NCI-H446 treated with DMSO at 0.1 percent for 48 hours (cell line): Measurements from ENCODE around the gene C22orf15.
"Not testable (repeated sequence)": the region's sequence is repeated elsewhere in the genome, so short reads cannot be mapped to it uniquely, and the experiment has no call there.

Experiments
- DNase-seq: peaks from one replicate; lab custom pipeline; 2025; lab: John Stamatoyannopoulos, UW

C22orf15 gene

GRCh38 chr22:23762842-23763578 is at the start of gene C22orf15:
TSS of gene C22orf15 (plus strand) at chr22:23762990. CDS start at chr22:23763307, 317 bp downstream.
- no peak for DNase-seq

GRCh38 chr22:23713696-23714595 is 48.8 kb upstream of the C22orf15 start:
- DNase-seq, result no peak

GRCh38 chr22:23714596-23715578 is 47.9 kb upstream of the C22orf15 start:
- no peak for DNase-seq

GRCh38 chr22:23715806-23716375 is 46.9 kb upstream of the C22orf15 start:
- no peak for DNase-seq

- peak; percentile 75 for DNase-seq
Observed at GRCh38 chr22:23716811-23717801, 45.7 kb upstream of the C22orf15 start.

GRCh38 chr22:23718371-23719165 is 44.2 kb upstream of the C22orf15 start:
- DNase-seq, result no peak

- no peak for DNase-seq
Observed at GRCh38 chr22:23720855-23721254, 41.9 kb upstream of the C22orf15 start.

DNA sequence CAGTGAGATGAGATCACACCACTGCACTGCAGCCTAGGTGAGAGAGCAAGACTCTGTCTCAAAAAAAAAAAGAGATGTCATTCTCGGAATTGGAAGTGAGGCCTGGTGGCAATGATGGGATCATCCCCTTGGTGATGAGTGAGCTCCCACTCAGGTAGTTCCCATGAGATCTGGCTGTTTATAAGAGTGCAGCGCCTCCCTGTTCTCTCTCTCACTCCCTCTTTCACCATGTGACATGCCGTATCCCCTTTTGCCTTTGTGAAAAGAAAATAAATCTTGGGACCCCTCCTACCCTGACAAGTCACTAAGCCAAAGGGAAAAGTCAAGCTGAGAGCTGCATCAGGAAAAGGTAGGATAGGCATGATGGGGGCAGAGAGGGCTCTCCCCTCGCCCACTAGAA is 40.6 kb upstream of the C22orf15 start:
- DNase-seq, result no peak

DNA sequence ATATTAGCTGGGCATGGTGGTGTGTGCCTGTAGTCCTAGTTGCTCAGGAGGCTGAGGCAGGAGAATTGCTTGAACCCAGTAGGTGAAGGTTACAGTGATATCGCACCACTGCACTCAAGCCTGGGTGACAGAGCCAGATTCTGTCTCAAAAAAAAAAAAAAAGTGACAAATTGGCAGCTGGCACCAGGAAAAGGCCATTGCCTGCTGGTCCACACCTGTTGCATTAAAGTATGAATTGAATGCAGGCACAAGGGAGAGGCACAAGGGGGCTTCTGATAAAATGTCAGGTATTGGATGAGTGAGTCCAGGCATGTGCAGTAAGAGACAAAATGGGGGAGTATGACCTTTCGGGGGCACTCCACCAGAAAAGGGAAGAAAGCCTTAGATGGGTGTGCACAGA is 40.1 kb upstream of the C22orf15 start:
- DNase-seq, result no peak

GRCh38 chr22:23728108-23728507 is 34.7 kb upstream of the C22orf15 start:
- DNase-seq, result not testable (repeated sequence)

DNA sequence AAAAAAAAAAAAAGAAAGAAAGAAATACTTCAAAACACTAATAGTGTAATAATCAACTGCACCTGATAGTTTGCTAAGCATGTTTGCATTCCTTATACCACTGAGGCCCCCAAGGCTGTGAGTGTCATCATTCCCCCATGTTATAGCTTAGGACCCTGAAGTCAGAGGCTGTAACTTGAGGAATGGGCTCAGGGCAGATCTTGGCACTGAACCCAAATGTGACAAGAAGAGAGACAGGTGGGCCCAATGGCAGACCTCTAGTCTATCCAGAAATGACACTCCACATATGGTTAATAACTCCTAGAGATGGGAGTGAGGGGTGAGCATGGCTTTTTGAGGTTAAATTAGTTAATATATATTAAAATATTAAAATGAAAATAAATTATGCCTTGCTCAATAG is 25.1 kb upstream of the C22orf15 start:
- DNase-seq, result no peak

DNA sequence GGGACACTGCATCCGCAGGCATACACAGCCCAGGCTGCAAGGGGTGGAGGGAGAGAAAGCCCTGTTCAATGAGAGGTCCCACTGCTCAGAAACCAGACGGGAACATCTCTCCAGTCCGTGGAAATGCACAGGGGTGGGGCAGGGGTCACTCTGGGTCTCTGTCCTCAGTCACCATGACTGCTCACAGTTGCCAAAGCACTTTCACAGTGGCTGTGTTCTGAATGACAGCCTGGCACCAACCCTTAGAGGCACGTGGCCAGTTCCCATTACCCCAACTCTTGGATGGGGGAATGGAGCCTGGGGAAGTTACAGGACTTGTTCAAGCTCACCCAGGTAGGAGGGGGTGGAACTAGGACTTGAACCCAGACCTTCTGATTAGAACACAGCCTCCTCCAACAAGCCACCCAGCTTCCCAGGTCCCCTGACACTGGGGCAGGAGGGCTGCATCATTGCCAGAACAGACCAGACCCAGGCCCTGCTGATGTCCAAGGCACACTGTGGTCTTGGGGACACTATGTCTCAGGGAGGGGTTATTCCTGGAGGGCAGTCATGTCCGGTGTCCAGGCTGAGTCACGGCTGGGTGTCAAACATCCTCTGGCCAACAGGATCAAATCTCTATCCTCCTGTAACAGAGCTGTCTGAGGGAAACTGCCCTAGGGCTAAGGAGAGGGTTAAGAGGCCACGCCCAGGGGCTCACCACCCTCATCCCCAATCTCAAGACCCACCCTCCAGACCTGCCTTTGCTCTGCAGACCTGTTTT is 20.1 kb upstream of the C22orf15 start:
- DNase-seq, result no peak

GRCh38 chr22:23743303-23743705 is 19.5 kb upstream of the C22orf15 start:
- DNase-seq, result no peak

- no peak for DNase-seq
Observed at GRCh38 chr22:23744001-23744400, 18.8 kb upstream of the C22orf15 start.

GRCh38 chr22:23744485-23744884 is 18.3 kb upstream of the C22orf15 start:
- no peak for DNase-seq

- no peak for DNase-seq
Observed at GRCh38 chr22:23745791-23746190, 17.0 kb upstream of the C22orf15 start.

GRCh38 chr22:23749841-23750301 is 12.9 kb upstream of the C22orf15 start:
- peak; percentile 43 for DNase-seq

DNA sequence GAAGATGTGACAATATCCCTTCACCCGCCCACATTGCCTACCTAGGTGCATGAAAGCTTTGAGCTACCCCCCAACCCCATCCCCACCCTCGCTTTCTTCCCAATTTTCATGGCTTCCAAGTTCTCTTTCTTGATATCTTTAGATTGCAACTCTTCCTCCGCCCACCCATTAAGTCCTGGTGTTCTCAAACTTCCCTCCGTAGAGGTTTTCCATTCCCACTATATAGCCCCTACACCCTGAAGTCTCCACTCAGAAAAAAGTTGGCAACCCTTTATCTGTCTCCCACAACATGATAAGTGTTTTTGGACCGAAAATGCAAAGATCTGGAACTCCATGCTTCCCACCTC is 12.4 kb upstream of the C22orf15 start:
- DNase-seq, result no peak
